Stimulated activated CD4-positive, alpha-beta T cell treated with anti-CD3 and anti-CD28 coated beads, TNF-alpha, amount 100 ng/mL, for 1 hour (primary cell): Measurements from ENCODE around the gene RAB36.

Experiments
- DNase-seq, 3 donors: peaks; one replicate each; pipeline ENCODE4 v3.0.0-alpha.2; 2020; ENCODE audit warnings: low read depth in 3 of 3, low spot score in 1 of 3

RAB36 gene

DNA sequence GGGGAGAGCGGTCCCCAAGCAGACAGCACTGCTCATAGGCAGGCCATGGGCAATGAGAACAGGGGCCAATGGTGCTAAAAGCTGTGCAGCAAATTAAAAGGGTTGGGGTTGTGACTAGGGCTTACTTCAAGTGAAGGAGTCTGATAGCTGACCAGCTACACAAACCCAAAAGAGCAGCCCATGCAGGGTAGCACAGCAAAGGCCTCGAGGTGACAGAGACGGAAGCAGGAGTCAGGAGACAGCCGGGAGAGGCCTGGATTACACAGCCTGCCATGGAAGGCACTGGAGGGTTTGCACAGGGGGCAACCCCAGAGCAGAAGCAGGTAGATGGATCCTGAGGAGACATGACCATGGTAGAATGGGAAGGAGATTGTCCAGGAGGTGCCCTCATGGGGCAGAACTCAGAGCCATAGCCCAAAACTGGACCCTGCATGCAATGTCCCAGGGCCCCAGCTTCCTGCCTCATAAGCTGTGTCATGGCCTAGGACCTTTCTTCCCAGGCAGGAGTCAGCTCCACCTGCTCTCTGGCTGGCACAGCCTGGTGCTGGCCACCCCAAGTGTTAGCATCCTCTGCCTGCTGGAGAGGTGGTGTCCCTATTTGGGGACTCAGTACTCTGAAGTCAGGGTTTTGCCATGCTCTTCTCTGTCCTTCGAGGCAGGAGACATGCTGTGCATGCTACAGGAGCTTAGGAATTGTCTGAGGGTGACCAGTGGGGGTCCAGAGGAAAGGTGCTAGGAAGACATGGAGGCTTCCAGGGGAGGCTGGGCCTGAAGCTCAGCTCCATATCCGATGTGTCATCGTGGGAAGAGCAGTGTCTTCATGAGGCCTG lies 36.8 kb upstream of the RAB36 start:
- no peak for DNase-seq

DNA sequence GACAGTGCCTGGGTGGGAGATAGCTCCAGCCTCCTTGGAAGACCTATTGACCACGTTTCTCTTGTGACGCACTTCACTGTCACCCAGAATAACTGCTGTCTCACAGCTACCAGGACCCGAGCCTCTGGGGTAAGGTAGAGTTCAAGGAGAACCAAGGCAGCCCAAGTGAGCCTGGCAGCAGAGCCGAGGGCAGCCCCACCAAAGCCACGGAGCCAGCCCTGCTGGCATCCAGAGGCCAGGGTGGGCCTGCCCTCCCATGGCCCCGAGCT lies 36.3 kb upstream of the RAB36 start:
- DNase-seq = no peak

DNA sequence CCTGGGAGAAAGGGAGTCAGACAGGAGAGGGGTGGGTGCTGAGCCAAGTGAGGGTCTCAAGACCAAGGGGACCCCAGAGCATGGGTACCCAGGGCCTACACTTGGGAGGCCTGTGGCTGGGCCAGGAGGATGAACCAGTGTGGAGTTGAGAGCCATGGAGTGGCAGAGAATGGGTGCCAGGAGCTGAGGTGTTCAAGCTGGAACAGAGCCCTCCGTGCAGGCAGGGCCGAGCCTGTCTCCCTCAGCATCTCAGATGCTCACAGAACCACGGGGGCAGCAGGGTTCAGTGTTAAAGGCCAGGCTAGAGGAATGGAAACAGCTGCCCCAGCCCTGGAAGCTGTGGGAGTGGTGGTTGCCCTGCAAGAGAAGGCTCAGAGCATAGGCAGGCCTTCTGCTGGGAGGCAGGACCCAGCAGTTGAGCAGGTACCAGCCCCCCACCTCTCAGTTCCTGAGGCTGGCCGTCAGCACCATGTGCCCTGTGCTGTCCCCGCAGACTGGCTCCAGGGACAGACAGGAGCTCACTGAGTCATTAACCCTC lies 35.8 kb upstream of the RAB36 start:
- DNase-seq = no peak

DNA sequence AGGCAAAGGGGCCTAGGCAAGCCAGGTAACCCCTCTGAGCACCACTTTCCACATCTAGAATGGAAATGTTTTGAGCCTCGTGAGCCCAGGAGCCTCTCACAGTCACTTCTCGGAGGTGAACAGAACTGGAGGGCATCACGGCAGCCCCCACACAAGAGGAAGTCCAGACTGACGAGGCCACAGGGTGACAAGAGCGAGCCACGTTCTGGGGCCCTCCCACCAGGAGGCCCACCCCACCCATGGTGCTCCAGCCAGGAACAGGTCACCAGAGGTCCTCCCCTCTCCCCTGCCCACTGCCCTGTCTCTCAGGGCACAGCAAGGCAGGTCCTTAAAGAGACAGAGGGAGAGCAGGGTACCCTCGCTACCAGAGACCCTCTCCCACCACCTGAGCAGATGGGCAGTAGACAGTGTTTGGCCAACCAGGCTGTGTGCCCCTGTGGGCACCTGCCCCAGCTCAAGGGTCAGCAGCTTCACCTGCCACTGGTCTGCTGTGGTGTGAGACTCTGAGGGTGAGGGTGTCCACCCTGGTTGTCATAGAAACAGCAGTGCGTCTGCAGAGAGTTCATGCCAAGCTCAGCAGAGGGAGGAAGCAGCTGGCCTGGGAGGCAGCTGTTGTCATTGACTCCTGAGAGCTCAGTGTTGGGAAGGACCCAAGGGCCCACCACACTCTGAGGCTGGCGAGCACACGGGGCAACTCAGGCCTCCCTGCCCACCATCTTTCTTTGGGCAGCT lies 34.9 kb upstream of the RAB36 start:
- DNase-seq = no peak

DNA sequence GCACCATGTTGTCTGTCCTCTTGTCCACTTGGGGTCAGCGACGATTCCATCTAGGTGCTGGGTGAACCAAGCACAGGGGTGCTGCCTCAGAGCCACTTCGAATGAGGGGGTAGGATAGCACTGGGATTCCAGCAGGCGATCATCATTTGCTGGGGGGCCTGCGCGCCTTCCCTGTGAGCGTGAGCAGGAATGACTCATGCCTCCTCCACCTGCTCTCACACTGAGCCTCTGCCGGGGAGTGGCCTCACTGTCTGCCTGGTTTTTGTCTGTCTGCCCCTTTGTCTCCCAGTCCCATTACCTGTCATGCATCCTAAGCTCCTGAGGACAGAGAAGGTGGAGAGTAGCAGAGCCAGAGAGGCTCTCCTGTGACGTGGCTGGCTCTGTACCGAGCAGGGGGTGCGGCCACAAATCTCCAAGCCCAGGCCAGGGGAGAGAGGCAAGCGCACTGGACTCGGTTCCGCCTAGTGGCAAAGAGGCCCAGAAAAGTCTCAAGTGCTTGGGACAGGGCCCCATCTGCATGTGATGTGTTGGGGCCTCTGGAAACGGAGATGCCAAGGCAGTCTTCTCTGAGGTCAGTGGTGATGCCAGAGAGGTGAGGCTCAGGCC lies 34.3 kb upstream of the RAB36 start:
- DNase-seq = no peak

DNA sequence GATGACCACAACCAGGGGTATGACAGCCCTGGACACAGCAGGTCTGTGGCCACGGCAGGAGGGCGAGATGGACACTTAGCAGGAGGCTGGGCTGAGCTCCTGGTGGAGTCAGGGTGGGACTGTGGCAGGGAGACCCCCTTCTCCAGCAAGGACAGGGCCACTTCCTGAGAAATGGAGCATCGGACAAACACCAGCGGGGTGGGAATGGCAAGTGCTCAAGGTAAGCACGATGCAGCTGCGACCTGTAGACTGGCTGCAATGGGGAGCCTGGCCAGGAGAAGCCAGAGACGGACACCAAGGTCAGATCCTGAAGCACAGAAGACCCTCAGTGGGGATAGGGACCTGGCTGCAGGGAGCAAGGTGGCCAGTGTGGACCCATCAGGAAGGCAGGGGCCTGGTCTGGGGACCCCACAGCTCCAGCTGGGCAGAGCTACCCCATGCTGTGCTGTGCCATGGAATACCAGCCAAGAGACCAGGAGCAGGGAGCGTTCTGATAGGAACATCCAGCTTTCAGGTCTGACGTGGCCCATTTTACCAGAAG lies 32.7 kb upstream of the RAB36 start:
- no peak for DNase-seq

DNA sequence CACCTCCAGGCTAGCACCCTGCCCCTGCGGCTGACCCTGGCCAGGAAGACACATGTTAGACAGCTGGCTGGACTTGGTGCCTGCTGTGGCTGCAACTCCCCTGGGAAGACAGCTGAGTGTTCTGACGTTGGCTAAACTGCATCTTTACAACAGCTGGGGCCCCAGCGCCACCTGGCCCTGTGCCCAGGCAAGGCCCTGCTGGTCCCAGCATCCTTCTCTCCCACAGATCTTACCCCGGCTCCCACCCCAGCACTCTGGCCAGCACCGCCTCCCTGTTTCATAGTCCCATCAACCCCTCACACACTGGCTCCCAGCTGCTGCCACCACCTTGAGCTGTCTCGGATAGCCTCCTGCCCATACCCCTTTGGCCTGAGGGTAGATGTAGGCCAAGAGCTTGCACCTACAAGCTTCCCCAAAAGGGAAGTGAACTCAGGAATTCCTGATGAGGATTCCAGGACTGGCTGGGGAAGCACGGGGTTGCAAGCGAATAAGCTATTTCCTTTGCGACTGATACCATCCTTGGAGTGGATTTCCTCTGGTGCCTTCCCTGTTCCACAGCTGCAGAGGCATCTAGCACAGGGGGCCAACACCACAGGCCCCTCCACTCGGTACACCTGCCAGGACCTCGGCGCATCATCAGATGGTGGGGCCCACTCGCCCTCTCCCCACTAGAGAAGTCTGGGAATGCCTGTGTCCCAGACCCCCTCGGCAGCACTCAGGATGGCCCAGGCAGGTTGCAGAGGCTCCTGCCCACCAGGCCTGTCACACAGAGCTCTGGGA lies 32.0 kb upstream of the RAB36 start:
- no peak for DNase-seq

DNA sequence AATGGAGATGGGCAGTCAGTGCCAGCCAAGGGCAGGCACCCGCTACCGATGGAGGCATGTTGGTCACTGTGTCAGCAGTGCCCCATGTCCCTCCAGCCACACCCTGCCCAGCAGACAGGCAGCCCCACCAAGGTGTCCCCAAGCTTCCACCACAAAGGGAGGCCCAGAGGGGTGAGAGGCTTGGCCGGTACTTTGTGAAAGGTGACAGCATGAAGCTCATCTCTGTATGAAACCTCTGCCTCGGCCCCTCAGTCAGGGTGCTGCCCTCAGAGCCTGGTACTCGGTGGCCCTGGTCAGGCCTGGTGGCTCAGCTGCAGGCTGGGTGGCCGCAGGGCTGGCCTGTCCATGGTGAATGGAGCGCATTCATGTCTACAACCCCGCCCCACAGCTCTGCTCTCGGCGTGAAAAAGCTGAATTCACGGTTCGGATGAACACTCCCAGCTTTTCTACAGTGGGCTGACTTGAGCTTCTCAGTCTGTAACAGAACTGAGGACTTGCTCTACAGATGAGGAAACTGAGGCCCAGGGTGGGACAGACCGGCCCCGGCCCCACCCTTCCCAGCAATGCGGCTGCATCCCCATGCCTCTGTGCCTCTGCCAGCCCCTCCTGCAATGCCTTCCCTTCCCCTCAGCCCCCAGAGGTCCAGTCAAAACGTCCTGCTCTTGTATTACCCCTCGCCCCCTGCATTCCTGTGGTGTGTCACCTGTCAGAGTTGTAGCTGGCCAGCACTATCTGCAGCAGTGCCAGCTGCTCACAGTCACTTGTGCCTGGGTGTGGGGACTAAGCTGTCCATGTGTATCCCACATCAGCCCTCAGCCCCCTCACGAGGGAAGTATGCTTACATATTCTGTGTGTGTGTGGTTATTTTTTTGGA lies 31.2 kb upstream of the RAB36 start:
- DNase-seq = no peak

DNA sequence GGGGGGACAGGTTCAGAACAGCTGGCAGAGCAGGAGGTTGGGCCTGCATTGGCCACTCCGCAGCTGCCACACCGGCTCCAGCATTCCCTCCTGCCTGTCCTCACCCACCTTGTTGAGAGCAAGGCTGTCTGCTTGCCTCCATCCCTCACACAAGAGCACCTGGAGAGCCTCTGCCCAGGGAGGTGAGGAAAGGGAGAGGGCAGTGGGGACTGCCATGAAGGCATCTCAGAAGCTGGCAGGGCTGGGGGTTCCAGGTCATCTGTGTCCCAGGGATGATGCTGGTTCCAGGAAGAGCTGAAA lies 30.6 kb upstream of the RAB36 start:
- DNase-seq = no peak

DNA sequence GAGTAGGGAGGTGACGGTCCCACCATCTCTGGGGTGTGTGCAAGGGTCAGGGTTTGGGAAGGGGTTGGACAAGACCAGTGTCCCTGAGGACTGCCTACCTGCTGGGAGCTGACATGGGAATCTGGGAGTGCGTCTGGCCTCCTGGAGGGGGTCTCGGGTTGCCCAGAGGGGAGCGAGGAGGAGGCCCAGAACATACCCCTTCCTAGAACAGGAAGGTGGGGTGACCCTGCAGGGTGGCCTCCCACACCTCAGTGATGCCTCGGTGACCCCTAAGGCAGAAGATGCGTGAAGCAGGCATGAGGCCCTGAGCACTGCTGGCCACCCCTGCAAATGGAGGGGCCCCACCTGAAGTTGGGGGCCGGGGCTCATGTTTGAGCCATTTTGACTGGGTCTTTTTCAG lies 29.9 kb upstream of the RAB36 start:
- no peak for DNase-seq

DNA sequence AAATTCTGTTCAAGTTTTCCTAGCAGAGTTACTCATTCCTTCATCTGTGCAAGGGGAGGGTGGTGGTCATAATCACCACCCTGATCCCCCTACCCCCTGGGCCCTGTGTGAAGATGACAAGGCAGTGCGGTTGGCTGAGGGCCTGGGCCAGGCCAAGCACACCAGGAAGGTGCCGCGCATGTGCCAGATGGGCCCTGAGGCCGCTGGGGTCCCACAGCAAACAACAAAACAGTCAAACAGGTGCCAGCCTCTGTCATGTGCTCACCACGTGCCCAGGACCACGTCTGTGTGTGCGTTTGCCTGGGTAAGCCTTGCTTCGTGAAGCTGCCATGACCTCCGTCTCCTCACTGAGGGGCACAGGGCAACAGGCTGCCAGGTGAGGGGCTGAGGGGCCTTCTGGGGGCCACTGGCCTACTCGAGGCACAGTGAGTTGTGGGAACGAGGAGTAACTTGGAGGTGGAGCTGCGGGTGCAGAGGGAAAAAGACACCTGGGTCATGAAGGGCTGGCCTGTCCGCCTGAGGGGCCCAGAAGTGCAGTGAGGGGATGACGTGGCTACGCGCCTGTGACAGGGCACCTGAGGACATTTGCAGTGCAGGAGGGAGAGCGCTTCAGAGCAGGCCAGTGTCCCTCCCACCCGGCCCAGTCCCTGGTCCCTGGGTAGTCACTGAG lies 29.3 kb upstream of the RAB36 start:
- DNase-seq = no peak

DNA sequence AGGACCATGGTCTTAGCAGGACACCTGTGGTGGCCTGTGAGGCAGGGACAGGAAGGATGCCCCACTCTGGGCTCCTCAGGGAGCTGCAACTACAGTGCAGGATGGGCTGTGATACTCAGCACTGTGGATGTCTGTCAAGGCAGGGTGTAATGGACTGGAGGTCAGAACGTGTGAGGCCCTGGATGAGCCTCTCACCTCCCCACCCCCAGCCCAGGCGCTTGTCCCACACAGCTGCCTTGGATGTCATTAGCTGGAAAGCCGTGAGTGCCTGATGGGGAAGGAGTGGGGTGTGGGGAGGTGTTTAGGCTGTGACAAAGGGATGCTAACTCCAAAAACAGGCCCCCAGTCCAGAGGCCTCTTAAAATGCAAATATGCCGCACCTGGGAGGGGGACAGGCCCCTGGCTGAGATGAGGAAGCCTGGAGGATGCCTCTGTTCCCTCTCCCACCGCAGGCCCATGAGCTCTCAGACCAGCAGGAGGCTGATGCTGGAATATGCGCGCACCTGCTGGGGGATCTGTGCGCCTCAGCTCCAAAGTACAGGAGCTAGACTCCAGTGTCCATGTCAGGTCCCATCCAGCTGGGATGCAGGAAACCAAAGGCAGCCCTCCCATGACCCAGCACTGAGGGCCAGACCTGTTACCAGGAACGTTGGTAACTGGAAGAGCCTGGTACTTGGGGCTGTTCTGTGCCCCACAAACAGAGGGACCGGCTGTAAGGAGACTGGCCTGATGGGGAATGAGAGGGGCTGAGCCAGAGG lies 28.6 kb upstream of the RAB36 start:
- no peak for DNase-seq

DNA sequence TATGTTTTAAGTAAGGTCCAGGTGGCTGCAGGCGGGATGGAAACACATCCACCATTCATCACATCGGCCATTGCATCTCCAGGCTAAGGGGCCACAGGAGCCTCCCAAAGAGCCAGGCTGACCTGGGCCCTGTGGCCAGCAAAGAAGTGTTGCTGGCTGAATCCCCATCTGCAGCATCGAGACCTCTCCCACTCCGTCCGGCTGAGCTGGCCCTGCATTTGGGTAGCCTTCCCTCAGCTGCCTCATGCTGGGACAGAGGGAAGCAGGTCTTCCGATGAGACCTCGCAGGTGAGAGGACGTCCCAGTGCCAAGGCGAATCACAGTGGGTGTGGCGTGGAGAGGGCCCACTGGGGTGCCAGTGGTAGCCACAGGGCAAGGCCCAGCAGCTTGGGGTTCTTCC lies 28.0 kb upstream of the RAB36 start:
- DNase-seq = no peak

DNA sequence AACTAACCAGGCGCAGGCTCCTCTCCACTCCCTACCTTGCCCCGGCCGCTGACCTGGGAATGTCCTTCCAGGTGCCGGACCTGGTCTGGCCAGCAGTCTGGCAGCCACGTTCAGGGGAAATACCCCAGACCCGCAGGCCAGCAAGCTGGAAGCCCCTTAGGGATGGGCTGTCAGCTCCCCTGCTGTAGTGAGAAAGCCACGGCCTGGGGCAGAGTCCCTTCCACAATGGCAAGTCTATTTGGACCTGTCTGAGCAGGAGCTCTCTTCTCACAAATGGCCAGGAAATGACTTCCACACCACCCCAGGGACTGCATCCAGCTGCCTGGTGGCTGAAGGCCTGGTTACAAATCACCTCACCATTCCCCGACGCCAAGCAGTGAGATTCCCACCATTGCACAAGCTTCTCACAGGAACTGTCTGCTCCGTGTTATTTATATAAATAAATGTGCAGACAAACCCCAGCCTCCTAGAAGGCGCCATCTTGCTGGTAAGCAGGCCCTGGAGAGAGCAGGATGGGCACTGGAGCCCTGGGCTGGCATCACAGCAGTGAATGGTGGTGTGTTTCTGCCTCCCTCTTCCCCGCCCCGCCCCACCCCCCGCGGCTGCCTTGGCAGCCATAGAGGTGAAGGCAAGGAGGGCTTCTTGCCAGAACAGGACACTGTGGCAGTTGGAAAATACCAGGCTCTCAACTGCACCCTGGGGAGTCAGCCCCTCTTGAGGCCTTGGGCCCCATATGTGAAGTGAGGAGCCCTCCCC lies 27.2 kb upstream of the RAB36 start:
- DNase-seq = no peak

DNA sequence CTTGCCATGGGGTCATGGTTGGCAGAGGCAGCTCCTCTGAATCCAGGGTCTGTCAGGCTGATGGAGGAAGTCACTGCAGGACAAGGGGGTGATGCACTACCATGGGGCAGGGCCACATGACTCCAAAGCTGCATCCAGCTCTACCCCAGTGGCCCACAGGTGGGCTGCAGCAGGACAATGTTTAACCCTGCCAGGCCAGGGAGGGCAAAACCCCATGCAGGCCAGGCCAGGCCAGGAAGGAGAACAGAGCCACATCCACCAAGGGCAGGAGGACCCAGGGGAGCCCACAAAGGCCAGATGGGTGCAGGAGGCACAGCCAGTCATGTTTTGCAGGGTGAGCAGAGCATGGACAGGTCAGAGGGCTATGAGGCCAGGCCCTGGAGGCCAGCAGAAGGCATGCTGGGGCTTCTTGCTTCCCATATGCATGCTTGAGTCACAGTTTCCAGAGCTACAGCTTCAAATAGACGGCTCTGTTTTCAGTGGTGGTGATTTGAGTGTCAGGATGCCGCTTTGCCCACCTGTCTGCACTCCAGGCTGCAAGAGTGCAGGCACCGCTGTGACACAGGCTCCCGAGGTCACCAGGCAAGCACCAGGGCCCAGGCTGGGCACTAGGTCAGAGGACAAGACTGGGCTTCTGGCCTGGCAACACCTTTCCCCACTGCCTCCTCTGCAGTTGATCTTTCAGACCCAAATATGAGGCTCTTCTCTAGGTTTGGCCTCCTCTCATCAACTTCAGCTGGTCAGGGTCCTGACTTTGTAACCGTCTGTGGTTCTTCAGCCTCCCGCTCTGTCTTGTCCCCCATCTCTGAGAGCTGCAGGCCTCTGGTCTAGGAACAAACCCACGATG lies 26.4 kb upstream of the RAB36 start:
- no peak for DNase-seq

DNA sequence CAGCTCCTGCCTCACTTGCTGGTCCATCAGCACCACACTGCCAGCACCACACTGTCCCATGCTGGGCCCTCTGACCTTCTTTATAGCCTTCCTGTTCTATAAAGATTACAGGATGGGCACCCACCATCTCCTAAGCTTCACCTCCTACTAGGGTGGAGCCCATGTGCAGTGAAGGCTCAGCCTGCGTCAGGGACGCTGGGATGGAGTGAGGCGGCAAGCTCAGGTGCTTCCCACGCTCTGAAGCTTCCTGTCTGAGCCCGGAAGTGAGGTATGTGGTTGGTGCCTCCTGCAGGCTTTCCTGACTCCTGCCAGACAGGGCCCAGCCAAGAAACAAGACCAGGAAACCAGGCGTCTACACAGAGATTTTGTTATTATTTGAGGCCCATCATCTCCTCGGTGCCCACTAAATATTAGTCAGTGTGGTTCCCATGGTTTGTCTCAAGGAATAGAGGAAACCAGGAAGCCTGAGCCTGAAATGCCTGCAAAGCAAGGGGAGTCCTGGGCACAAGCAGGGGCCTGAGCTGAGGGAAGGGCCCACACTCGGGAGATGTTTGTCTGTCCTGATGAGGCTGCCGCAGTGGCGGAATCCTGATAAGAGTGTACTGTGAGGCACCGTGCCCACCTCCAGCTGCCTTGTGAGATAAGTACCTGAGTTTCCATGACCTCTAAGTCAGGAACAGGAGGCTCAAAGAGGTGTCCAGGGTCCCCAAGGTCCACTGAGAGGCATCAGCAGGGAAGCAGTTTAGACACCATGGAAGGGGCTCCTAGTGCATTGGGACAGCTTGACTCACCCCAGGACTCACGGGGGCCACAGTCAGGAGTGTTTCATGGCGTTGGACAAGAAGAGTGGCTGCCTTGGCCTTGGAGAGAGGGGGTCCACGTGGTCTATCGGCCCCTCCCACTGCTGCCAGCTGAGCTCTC lies 25.5 kb upstream of the RAB36 start:
- DNase-seq = peak in 2 of 3 donors; percentile 25 to 29
